ENCODE results near the gene MMP28. TPM values are rescaled to one million over a fixed set of nuclear protein-coding genes. Genes with fewer than 3 reads are reported as not detected.

The MMP28 gene
- total RNA-seq, 1 experiment from 2014 or later = 2.9 TPM

DNA sequence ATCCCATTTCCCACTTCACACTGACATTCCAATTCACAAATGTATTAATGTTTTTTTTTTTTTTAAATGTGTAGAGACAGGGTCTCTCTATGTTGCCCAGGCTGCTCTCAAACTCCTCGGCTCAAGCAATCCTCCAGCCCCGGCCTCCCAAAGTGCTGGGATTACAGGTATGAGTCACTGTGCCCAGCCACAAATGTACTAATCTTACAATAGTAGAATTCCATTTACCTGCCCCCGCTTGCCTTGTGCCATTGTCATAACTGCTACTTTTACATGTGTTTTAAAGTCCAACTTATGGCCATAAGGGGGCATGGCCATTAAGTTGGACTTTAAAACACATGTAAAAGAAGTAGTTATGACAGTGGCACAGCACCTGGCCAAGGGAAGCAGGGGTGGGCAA, 4.6 kb downstream of the MMP28 start:
- Histone ChIP-seq H3K27ac (no peak overlapping the region), H3K9me3 (replicated peaks) (no peaks in the 10 kb centered on the region), H3K4me3 (no peak overlapping the region), H3K36me3 (no peaks in the 10 kb centered on the region), H3K4me1 (replicated peaks) (peaks cover 38% of the 10 kb centered on the region), H3K27me3 (replicated peaks) (peaks cover 10% of the 10 kb centered on the region)
- no peak for DNase-seq (ENCODE audit: low read depth in 1 of 2, low spot score in 2 of 2)

DNA sequence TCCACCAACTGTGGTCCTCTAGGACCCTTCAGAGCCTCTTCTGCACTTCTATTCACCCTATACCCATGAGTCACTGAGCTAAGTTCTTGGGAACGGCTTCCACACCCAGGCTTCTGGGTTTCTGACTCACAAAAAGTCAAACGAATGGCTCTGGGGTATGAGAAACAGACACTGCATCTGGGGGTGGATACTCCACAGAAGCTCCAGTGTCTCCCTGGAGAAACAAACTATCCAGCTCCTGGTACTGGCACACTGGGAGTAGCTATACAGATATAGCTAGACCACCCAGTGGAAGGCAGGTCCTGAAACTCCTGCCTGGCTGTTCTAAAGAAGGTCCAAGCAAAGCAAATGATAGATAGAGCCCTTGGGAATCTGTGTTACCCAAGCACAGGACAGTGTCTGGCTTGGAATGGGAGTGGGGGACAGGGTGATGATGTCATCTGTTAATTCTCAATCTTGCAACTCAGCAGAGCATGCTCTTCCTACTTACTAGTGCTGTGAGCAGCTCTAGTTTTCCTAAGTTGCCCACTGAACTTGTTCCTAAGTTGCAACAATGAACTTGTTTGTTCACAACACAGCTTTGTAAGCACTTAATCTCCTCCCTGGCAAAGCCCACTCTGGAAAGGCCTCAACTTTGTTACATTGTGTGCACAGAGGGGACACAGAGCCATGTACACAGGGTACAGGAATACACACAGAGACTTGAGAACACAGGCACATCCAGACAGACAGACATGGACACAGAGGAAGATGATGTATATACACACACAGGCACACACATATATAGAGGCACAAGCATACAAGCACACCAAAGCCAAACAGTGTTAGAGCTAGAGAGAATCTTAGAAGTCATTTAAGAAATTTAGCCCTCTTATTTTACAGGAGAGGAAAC, 6.7 kb downstream of the MMP28 start:
- H3K9me3 ChIP-seq (replicated peaks) = no peaks in the 10 kb centered on the region
- H3K27me3 ChIP-seq (replicated peaks) = peaks cover 1% of the 10 kb centered on the region; the same call in 1 of the 2 replicates
- peaks cover 27% of the 10 kb centered on the region for H3K4me1 ChIP-seq (replicated peaks)
- DNase-seq (ENCODE audit: low read depth in 1 of 2, low spot score in 2 of 2) = peak; percentile 67 to 72
- no peaks in the 10 kb centered on the region for H3K36me3 ChIP-seq
- no peak overlapping the region for H3K4me3 ChIP-seq
- peak overlapping the region; percentile 46 for H3K27ac ChIP-seq

DNA sequence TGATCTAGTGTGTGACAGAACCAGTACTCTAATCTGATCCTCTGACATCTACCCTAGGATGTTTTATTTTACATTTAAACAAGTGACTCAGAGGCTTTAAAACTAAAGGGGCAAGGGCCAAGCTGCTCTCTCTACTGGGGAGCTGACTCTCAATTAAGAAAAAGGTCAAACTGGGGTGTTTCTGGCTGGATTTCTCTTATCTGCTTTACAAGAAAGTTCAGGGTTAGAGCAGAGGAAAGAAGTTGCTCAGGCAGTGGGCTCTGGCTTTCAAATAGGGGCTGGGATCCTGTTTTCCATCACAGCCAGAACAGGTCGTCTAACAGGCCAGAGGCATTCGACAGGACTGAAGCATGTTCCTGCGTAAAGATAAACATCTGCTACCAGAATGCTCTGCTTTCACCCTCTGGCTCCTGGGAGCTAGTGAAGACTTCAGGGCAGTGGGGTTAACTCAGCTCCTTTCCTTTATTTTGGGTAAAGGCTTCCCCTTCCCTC, 8.5 kb downstream of the MMP28 start:
- Histone ChIP-seq H3K27me3 (replicated peaks) (no peaks in the 10 kb centered on the region), H3K4me3 (no peak overlapping the region), H3K4me1 (replicated peaks) (peaks cover 27% of the 10 kb centered on the region), H3K27ac (no peak overlapping the region), H3K36me3 (no peaks in the 10 kb centered on the region), H3K9me3 (replicated peaks) (no peaks in the 10 kb centered on the region)
- no peak for DNase-seq (ENCODE audit: low read depth in 1 of 2, low spot score in 2 of 2)

DNA sequence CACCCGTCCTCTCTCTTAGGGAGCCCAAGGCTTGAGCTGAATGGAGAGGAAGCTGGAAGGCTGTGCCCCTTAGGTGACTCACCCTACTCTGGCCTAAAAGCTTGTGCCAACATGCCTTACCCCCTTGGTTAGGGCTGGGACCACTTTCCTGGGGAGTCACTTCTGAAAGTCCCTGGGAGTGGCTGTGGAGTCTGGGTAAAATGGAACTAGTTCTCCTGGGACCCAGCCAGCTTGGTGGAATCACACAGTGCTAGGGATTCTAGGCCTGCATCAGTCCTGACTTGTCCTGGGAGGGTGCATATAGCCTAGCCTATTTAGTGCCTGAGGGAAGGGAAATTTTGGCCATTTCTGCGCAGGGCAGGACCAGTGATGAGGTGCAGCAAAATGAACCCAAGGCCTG, 10.5 kb downstream of the MMP28 start:
- 0 out of 2 replicates have a peak, but pooled peaks cover 2% of the 10 kb centered on the region for H3K27me3 ChIP-seq (replicated peaks)
- DNase-seq (ENCODE audit: low read depth in 1 of 2, low spot score in 2 of 2) = no peak
- no peaks in the 10 kb centered on the region for H3K36me3 ChIP-seq
- H3K4me1 ChIP-seq (replicated peaks) = peaks cover 27% of the 10 kb centered on the region
- no peaks in the 10 kb centered on the region for H3K9me3 ChIP-seq (replicated peaks)
- H3K27ac ChIP-seq = no peak overlapping the region
- no peak overlapping the region for H3K4me3 ChIP-seq

DNA sequence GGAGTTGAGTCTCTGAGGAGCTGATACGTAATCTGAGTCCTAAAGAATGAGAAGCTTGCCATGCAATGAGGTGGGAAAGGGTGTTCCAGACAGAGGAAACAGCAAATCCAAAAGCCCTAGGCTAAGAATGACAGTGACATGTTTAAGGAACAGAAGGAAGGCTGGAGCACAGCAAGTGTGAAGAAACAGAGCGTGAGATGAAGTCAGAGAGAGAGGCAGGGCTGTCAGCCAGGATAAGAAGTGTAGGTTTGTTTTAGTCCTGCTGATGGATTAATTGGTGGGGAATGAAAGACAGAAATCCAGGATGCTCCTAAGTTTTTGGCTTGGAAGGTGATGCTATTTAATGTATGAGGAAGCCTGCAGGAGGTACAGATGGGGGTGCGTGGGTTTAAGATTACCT, 14.5 kb downstream of the MMP28 start:
- Histone ChIP-seq H3K4me3 (no peak overlapping the region), H3K27me3 (replicated peaks) (0 out of 2 replicates have a peak, but pooled peaks cover 2% of the 10 kb centered on the region), H3K4me1 (replicated peaks) (peaks cover 10% of the 10 kb centered on the region), H3K9me3 (replicated peaks) (no peaks in the 10 kb centered on the region), H3K36me3 (no peaks in the 10 kb centered on the region), H3K27ac (no peak overlapping the region)
- DNase-seq (ENCODE audit: low read depth in 1 of 2, low spot score in 2 of 2) = no peak

DNA sequence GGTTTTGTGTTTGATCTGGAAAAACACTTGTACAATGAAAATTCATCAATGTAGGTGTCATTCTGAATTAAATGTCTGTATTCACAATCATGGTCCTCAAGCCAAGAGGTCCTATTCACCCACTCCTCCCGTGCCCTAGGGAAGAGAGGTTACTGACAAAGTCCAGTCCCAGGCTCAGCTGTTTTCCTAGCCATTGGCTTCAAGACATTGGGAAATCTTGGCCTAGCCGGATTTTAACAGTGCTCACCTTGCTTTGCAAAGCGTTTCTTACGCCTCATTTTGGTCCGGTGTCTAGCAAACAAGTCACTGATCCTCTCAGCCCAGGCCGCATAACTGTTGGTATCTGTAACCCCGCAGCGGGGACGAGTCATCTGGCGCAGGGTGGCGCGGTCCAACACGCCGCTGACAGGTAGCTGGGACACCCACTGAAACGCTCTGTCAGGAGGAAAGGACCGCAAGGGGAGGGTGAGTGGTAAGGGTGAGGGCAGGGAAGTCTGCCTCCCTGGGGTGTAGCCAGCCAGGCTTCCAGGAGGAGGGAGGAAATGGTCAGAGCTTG, 16.7 kb downstream of the MMP28 start:
- Histone ChIP-seq H3K4me1 (replicated peaks) (peaks cover 26% of the 10 kb centered on the region), H3K27ac (no peak overlapping the region), H3K9me3 (replicated peaks) (no peaks in the 10 kb centered on the region), H3K36me3 (no peaks in the 10 kb centered on the region), H3K4me3 (no peak overlapping the region), H3K27me3 (replicated peaks) (0 out of 2 replicates have a peak, but pooled peaks cover 2% of the 10 kb centered on the region)
- no peak for DNase-seq (ENCODE audit: low read depth in 1 of 2, low spot score in 2 of 2)

DNA sequence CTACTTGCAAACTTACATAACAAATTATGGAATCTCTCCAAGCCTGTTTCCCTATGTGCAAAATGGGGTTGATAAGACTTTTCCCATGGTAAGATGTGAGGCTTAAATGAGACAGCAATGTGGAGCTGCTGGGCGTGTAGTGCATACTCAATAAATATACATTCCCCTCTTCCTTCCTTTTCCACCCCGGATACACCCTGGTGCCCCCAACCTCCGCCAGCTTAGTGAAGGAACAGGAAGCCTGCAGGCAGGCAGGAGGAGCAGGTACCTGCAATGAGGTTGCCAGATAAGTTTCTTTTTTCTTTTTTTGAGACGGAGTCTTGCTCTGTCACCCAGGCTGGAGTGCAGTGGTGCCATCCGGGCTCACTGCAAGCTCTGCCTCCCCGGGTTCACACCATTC, 19.9 kb downstream of the MMP28 start:
- Histone ChIP-seq H3K4me1 (replicated peaks) (peaks cover 29% of the 10 kb centered on the region), H3K27me3 (replicated peaks) (no peaks in the 10 kb centered on the region), H3K4me3 (no peak overlapping the region), H3K36me3 (no peaks in the 10 kb centered on the region), H3K9me3 (replicated peaks) (no peaks in the 10 kb centered on the region), H3K27ac (no peak overlapping the region)
- DNase-seq (ENCODE audit: low read depth in 1 of 2, low spot score in 2 of 2) = no peak

DNA sequence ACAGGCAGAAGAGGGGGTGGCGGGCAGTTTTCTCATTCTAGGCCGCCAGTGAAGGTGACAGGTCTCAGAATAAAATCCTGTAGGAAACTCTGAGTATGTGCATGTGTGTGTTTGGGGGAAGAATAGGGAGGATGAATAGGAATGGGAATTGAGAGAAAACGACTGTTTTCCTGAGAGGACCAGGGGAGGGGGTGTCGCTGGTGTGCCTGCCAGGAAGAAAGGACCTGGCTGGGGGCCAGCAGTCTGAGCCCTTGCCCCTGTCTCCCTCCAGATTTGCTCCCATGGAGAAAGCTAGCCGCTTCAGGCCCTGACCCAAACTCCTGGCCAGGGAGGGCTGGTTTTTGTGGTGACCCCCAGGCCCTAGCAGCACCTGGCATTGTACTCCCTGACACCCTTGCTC, 20.4 kb downstream of the MMP28 start:
- H3K9me3 ChIP-seq (replicated peaks) = no peaks in the 10 kb centered on the region
- H3K4me3 ChIP-seq = no peak overlapping the region
- no peak for DNase-seq (ENCODE audit: low read depth in 1 of 2, low spot score in 2 of 2)
- H3K36me3 ChIP-seq = no peaks in the 10 kb centered on the region
- H3K4me1 ChIP-seq (replicated peaks) = peaks cover 29% of the 10 kb centered on the region
- H3K27me3 ChIP-seq (replicated peaks) = no peaks in the 10 kb centered on the region
- no peak overlapping the region for H3K27ac ChIP-seq

DNA sequence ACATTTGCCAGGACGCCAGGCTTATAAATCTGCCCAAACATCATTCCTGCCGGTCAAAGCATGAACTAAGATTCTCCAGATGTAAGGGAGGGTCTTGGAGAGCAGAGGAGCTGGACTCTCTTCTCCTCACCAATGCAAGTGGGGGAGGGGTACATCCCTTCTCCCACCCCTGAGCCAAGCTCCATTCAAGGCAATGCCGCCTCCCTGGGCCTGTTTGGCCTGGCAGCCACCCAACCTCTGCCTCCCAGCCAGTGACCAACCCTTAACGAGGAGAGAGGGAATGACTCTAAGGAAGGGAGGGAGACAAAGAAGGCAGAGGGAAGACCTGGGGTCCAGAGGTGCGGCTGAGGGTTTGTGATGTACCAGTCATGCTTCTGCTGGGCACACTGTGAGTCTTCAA, 20.9 kb downstream of the MMP28 start:
- H3K9me3 ChIP-seq (replicated peaks) = no peaks in the 10 kb centered on the region
- no peaks in the 10 kb centered on the region for H3K36me3 ChIP-seq
- H3K27ac ChIP-seq = no peak overlapping the region
- peak in 1 of 2 experiments; percentile 50 for DNase-seq (ENCODE audit: low read depth in 1 of 2, low spot score in 2 of 2)
- no peak overlapping the region for H3K4me3 ChIP-seq
- no peaks in the 10 kb centered on the region for H3K27me3 ChIP-seq (replicated peaks)
- H3K4me1 ChIP-seq (replicated peaks) = peaks cover 29% of the 10 kb centered on the region

DNA sequence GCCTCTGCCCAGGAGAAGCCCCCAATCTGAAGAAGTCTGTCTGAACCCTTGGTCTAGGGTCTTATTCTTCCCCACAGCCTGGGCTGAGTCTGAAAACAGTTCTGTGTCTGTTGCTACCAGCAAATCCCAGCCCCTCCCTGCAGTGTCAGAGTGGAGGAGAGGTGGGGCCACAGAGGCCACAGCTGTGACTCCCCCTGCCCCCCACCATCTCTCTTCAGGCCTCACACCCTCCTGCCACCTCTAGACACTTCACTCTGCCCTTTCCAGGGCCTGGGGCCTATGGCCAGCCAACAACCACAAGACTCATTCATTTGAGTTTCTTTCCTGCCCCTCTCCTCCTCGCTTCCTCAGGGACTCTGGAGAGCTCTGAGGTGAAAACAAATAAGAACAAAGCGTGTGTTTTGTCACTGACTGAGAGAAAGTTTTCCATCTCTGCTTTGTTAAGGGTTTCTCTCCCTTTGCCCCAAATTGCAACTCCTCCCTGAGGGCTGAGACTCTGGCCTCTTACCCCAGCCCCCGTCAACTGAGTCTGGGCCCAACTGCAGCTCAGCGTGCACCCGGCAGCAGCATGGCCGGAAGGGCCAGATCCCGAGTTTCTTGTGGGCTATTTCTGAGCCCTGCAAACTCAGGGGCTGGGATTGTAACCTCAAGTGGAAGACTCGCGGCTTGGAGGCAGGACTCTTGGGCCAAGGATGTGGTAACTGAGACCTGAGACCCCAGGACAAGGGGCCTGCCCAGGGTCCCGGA, 21.6 kb downstream of the MMP28 start:
- DNase-seq (ENCODE audit: low read depth in 1 of 2, low spot score in 2 of 2) = no peak
- no peaks in the 10 kb centered on the region for H3K27me3 ChIP-seq (replicated peaks)
- H3K27ac ChIP-seq = no peak overlapping the region

DNA sequence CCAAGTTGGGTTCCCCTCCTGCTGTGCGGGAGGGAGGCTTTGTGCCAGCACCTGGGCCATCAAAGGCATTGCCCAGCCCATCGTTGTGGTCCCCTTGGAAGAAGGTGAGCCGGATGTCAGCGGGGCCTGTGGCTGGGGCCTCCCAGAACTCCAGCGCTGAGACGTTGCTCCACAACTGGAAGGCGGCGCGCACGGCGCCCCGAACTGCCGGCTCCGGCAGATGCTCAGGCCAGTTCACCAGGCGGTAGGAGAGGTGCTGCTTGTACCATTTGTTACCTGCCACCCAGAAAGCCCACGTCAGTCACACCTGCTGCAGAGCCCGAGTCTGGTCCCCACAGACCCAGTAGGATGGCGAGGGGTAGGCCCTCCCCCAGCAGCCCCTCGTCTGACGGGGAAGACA, 22.3 kb downstream of the MMP28 start:
- Histone ChIP-seq H3K36me3 (no peaks in the 10 kb centered on the region), H3K9me3 (replicated peaks) (no peaks in the 10 kb centered on the region), H3K27me3 (replicated peaks) (no peaks in the 10 kb centered on the region), H3K27ac (no peak overlapping the region), H3K4me1 (replicated peaks) (peaks cover 29% of the 10 kb centered on the region), H3K4me3 (no peak overlapping the region)
- DNase-seq (ENCODE audit: low read depth in 1 of 2, low spot score in 2 of 2) = no peak

More for the DNA sequence above, 21.6 kb downstream of the MMP28 start:
- Histone ChIP-seq H3K4me3 (no peak overlapping the region), H3K36me3 (no peaks in the 10 kb centered on the region), H3K9me3 (replicated peaks) (no peaks in the 10 kb centered on the region), H3K4me1 (replicated peaks) (peaks cover 29% of the 10 kb centered on the region)

DNA sequence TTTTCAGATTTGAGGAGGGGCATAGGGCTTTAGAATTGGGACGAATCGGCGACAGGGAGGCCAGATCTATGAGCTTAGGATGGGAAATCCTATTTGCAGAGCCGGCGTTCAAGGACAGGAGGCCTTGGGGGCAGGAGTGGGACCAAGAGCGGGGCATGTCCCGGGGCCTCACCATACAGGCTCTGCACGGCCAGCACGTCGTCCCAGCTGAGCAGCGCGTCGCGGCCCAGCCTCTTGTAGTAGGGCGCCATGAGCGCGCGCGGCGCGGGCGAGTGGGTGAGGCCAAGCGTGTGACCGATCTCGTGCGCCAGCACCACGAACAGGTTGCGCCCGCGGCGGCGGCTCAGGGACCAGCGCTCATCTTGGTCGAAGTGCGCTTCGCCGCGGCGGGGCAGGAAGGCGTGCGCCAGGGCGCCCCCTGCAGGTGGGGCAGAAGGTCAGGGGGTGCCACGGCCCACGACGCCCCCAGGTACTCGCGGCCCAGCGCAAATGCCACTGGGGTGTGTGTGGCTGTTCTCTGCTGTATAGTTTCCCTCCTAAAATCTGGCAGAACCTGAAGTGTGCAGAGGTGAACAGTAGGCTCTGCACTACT, 25.4 kb downstream of the MMP28 start:
- H3K27ac ChIP-seq = no peak overlapping the region
- H3K9me3 ChIP-seq (replicated peaks) = no peaks in the 10 kb centered on the region
- no peak for DNase-seq (ENCODE audit: low read depth in 1 of 2, low spot score in 2 of 2)
- H3K4me3 ChIP-seq = no peak overlapping the region
- peaks cover 34% of the 10 kb centered on the region for H3K4me1 ChIP-seq (replicated peaks)
- H3K36me3 ChIP-seq = no peaks in the 10 kb centered on the region
- H3K27me3 ChIP-seq (replicated peaks) = no peaks in the 10 kb centered on the region

DNA sequence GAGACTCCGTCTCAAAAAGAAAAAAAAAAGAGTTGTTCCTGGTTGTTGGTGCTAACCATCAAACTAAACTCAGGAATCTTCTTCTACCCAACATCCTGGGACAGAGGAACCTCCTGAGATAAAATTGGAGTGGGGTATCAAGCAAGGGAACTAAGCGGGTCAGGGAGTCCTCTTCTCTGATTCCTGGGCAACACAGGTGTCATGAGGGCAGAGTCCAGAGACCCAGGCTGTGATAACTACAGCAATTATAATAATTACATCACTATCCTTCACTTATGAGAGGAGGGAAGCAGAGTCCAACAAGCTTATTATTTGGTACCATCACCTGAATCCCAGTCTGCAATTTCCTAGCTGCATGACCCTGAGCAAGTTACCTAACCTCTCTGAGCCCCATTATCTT, 26.6 kb downstream of the MMP28 start:
- H3K36me3 ChIP-seq = no peaks in the 10 kb centered on the region
- no peak overlapping the region for H3K4me3 ChIP-seq
- H3K27ac ChIP-seq = no peak overlapping the region
- no peaks in the 10 kb centered on the region; the same call in 1 of the 2 replicates for H3K9me3 ChIP-seq (replicated peaks)
- H3K27me3 ChIP-seq (replicated peaks) = no peaks in the 10 kb centered on the region
- DNase-seq (ENCODE audit: low read depth in 1 of 2, low spot score in 2 of 2) = no peak
- H3K4me1 ChIP-seq (replicated peaks) = peaks cover 34% of the 10 kb centered on the region

Data from SJSA1 (cell line).